Thymus (tissue), 11 donors: Measurements from ENCODE around the gene ESF1. TPM values are rescaled to one million over a fixed set of nuclear protein-coding genes. Genes with fewer than 3 reads are reported as not detected.
A peak's percentile ranks its signal among the peaks of the same experiment; 100 is the strongest.
"Not testable (repeated sequence)": the region's sequence is repeated elsewhere in the genome, so short reads cannot be mapped to it uniquely, and the experiment has no call there.

Experiments used
- DNase-seq, 9 donors: peaks; one replicate each; pipeline ENCODE4 v3.0.0-alpha.2; 2013; ENCODE audit warnings: low spot score in 9 of 9, low read depth in 6 of 9, missing footprints in 1 of 9
- H3K27ac ChIP-seq, 2 donors: one replicate each; pipeline ENCODE4 v1.5.1; 2013; ENCODE audit warnings: control low read depth in 1 of 2, low read depth in 1 of 2, low read length in 1 of 2, mild to moderate bottlenecking in 1 of 2, moderate library complexity in 1 of 2
- H3K27me3 ChIP-seq, 2 donors: one replicate each; pipeline ENCODE4 v1.5.1; 2013; ENCODE audit warnings: low read length in 1 of 2; ENCODE audit not compliant: control insufficient read depth in 2 of 2, insufficient read depth in 1 of 2
- H3K36me3 ChIP-seq, 2 donors: one replicate each; pipeline ENCODE4 v1.5.1; 2013; ENCODE audit warnings: low read length in 1 of 2, mild to moderate bottlenecking in 1 of 2, moderate library complexity in 1 of 2; ENCODE audit not compliant: control insufficient read depth in 2 of 2, insufficient read depth in 2 of 2
- H3K4me1 ChIP-seq, 2 donors: one replicate each; pipeline ENCODE4 v1.5.1; 2013; ENCODE audit warnings: low read length in 2 of 2; ENCODE audit not compliant: control insufficient read depth in 2 of 2, insufficient read depth in 2 of 2
- H3K4me3 ChIP-seq, 2 donors: one replicate each; pipeline ENCODE4 v1.5.1; 2013; ENCODE audit warnings: low read length in 2 of 2, control low read depth in 1 of 2, mild to moderate bottlenecking in 1 of 2
- H3K9me3 ChIP-seq, 2 donors: one replicate each; pipeline ENCODE4 v1.5.1; 2013; ENCODE audit warnings: low read length in 1 of 2, mild to moderate bottlenecking in 1 of 2; ENCODE audit not compliant: control insufficient read depth in 2 of 2, insufficient read depth in 1 of 2
- WGBS: extraction: QIAGEN DNeasy Blood & Tissue Kit; methylation state at CpG from one replicate; pipeline ENCODE4 v1.1.7; 2013; 5-methylcytosine and 5-hydroxymethylcytosine counted together
- polyA plus RNA-seq: library from polyadenylated mRNA; stranded (reverse); fragments of 200-250 nt; gene quantifications from one replicate; pipeline ENCODE4 v1.2.3, GENCODE V29; 2013
- total RNA-seq: library from RNA; stranded (reverse); fragments of 120-200 nt; gene quantifications from one replicate; pipeline ENCODE4 v1.2.4, GENCODE V29; 2013
- donor health status: healthy.

The ESF1 gene
- total and polyA plus RNA-seq, 2 donors: 12.0 to 15.2 TPM

DNA sequence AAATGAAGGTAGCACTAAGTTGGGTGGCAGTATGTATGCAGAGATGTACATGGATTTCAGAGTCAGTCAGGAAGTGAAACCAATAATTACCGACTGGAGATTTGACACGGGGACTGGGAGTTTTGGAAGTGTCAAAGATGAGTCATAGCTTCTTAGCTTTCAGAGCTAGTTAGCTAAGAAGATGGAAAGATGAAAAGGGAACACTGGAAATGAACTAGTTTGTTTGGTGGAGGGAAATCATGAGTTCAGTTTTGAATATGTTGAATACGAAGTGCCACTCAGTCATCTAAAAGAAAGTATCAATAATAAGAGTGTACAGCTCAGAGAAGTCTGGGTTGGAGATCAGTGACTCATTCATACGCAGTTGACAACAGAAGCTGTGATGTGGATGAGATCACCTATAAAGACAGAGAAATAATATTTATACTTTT, 7.5 kb downstream of the ESF1 start:
- H3K36me3 ChIP-seq: peaks cover 3 to 51% of the 10 kb centered on the region in 2 donors
- no peaks in the 10 kb centered on the region for H3K9me3 ChIP-seq
- no peak for DNase-seq
- H3K27ac ChIP-seq: no peak overlapping the region
- 92% methylated on average over 4 of the region's 4 CpGs for WGBS
- H3K27me3 ChIP-seq: no peaks in the 10 kb centered on the region
- no peaks in the 10 kb centered on the region for H3K4me1 ChIP-seq
- no peak overlapping the region for H3K4me3 ChIP-seq

DNA sequence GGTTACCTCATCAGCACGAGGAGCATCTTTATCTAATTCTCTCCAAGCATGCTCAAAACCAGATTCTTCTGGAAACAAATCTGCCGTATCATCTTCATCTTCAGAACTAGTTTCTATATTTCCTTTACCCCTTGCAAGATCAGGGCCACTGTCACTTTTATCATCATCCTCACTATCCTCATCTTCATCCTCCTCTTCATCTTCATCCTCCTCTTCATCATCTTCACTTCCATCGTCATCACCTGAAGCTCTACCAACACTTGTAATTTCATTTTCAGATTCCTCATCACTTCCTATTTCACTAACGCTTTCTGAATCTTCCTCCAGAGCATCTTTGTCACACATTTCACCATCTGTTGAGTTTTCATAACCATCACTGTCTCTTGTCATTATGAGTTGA, 8.9 kb downstream of the ESF1 start:
- H3K9me3 ChIP-seq: no peaks in the 10 kb centered on the region
- no peaks in the 10 kb centered on the region for H3K27me3 ChIP-seq
- H3K4me3 ChIP-seq: no peak overlapping the region
- H3K4me1 ChIP-seq: no peaks in the 10 kb centered on the region
- DNase-seq: no peak
- WGBS: 95% methylated on average over 4 of the region's 4 CpGs
- peaks cover 0 to 44% of the 10 kb centered on the region in 2 donors for H3K36me3 ChIP-seq
- no peak overlapping the region for H3K27ac ChIP-seq

DNA sequence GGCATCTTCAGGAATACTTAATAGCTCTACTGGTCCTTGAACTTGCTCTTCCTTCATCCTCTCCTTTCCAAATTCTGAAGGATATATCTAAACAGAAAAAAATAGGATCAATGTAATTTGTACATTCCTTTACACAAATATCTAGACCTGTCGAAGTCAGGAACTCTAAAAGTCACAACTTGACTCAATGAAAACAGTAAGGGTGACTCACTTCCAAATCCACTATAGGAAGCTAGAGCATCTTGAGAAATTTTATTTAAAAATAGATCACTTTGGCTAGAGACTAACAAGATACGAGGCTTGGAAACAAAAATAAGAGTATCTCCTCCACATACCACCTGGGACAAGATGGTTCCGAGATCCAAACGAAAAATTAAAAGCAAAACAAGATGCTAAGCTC, 12.2 kb downstream of the ESF1 start:
- Histone ChIP-seq H3K27me3 (no peaks in the 10 kb centered on the region), H3K27ac (no peak overlapping the region), H3K36me3 (peaks cover 14 to 49% of the 10 kb centered on the region in 2 donors), H3K4me3 (no peak overlapping the region), H3K9me3 (no peaks in the 10 kb centered on the region), H3K4me1 (peaks cover 0 to 3% of the 10 kb centered on the region in 2 donors)
- WGBS: 96% methylated on average over 4 of the region's 4 CpGs
- no peak for DNase-seq

DNA sequence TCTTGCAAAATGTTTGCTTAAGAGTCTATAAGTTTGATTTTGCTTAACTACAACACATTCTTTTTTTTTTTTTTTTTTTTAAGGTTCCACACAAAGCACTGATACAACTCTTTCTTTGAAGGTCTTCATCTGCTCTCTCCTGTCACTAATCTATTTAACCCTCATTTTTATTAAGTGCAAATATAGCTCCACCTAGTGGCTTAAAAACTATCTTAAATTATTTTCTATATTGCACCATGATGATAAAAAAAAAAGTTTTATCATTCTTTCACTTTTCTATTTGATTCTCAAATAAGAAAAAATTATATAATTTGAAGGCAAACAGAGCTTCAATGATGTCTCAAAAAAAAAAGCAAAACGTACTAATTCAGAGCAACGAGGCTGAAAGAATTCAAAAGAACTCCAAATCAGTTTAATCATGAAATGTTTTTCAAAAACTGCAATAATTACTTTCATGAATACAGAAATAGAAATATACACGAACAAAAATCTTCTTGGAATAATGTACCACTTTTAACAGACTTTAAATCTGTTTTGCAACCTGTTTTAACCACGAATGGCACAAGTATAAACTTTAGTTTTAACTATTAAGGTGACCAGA, 12.8 kb downstream of the ESF1 start:
- WGBS: 74% methylated on average over 4 of the region's 4 CpGs
- H3K27ac ChIP-seq: no peak overlapping the region
- H3K27me3 ChIP-seq: no peaks in the 10 kb centered on the region
- peaks cover 0 to 3% of the 10 kb centered on the region in 2 donors for H3K4me1 ChIP-seq
- no peak overlapping the region for H3K4me3 ChIP-seq
- peaks cover 14 to 49% of the 10 kb centered on the region in 2 donors for H3K36me3 ChIP-seq
- peak in 4 of 9 donors; percentile 2 to 48 (median 8) for DNase-seq
- no peaks in the 10 kb centered on the region for H3K9me3 ChIP-seq

DNA sequence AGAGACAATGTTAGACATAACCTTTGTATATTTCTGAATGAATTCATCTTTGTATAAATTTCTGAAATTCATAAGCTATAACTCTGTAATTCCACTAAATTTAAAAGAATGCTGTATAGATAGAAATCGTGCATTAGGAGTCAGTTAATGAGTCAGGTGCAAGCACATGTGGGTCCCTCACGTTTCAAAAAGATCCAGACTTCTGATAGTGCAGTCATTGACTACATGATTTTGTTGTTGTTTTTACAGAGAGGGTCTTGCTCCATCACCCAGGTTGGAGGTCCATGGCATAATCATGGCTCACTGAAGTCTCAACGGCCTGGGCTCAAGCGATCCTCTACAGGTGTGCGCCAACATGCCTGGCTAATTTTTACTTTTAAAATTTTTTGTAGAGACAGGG, 14.6 kb downstream of the ESF1 start:
- Histone ChIP-seq H3K9me3 (no peaks in the 10 kb centered on the region), H3K4me3 (no peak overlapping the region), H3K27me3 (no peaks in the 10 kb centered on the region), H3K36me3 (peaks cover 18 to 52% of the 10 kb centered on the region in 2 donors), H3K27ac (no peak overlapping the region), H3K4me1 (peaks cover 0 to 3% of the 10 kb centered on the region in 2 donors)
- DNase-seq: no peak
- 87% methylated on average over 5 of the region's 5 CpGs for WGBS

DNA sequence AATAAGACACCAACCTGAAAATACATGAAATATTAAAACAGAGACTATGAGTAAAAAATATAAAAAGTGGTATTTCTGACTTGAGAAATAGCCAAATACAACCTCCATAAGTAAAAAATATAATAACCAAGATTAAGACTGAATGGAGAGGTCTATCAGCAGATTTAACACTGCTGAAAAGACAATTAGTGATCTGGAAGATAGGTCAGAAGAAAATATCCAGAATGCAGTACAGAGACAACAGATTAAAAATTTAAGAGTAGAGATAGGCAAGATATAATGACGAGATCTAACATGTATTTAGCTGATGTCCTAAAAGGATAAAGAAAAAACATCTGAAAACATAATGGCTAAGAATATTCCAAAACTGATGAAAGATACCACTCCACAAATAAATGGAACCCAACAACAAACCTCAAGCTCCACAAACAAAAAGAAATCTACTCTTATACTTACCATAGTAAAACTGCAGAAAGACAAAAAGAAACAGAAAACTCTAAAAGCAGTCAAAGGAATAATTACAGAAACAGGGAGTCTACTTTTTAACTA, 18.8 kb downstream of the ESF1 start:
- Histone ChIP-seq H3K27me3 (no peaks in the 10 kb centered on the region), H3K36me3 (peaks cover 27 to 38% of the 10 kb centered on the region in 2 donors), H3K4me1 (peaks cover 0 to 3% of the 10 kb centered on the region in 2 donors), H3K27ac (no peak overlapping the region), H3K9me3 (no peaks in the 10 kb centered on the region), H3K4me3 (no peak overlapping the region)
- 98% methylated on average over 1 of the region's 1 CpG for WGBS
- no peak for DNase-seq

DNA sequence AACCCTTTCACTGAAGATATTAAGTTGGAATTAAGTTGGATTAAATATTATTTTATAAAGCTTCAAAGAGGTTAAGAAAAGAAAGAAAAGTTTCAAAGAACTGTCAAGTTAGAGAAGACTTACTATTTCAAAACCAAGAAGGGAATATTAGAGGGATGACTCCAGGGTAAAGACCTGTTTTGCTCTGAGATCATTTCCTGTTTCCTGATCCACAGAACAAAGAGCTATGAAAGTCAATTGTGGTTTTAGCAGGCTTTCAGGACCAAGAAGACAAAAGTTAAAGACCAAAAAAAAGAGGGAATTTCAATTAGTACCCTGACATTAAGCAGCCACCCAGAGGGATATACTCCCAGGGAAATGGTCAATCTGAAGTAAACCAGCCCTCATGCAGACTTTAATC, 19.4 kb downstream of the ESF1 start:
- H3K36me3 ChIP-seq: peaks cover 26 to 32% of the 10 kb centered on the region in 2 donors
- H3K4me3 ChIP-seq: no peak overlapping the region
- DNase-seq: no peak
- H3K27me3 ChIP-seq: no peaks in the 10 kb centered on the region
- H3K27ac ChIP-seq: no peak overlapping the region
- H3K4me1 ChIP-seq: peaks cover 0 to 2% of the 10 kb centered on the region in 2 donors
- H3K9me3 ChIP-seq: no peaks in the 10 kb centered on the region

DNA sequence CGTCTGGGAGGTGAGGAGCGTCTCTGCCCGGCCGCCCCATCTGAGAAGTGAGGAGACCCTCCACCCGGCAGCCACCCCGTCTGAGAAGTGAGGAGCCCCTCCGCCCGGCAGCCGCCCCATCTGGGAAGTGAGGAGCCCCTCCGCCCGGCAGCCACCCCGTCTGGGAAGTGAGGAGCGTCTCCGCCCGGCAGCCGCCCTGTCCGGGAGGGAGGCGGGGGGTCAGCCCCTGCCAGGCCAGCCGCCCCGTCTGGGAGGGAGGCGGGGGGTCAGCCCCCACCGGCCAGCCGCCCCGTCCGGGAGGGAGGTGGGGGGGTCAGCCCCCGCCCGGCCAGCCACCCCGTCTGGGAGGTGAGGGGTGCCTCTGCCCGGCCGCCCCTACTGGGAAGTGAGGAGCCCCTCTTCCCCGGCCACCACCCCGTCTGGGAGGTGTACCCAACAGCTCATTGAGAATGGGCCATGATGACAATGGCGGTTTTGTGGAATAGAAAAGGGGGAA, 24.2 kb downstream of the ESF1 start:
- not testable (repeated sequence) for H3K27me3 ChIP-seq, DNase-seq, H3K9me3 ChIP-seq, H3K27ac ChIP-seq, H3K4me3 ChIP-seq, H3K4me1 ChIP-seq
- WGBS: 98% methylated on average over 33 of the region's 33 CpGs
- H3K36me3 ChIP-seq: peaks cover 10 to 14% of the 10 kb centered on the region in 2 donors

DNA sequence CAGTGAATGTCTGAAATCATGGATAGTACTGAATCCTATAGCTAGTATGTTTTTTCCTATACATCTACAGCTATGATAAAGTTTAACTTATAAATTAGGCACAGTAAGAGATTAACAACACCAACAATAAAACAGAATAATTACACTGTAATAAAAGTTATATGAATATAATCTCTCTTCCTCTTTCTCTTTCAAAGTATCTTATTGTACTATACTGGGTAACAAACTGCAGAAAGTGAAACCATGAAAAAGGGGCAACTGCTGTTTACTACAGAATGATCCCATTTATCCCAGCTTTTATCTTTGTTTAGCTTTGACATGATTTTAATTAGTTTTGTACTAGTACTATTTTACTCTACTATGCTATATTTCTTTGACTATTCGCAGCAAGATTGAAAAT, 25.8 kb downstream of the ESF1 start:
- Histone ChIP-seq H3K27ac (no peak overlapping the region), H3K4me1 (no peaks in the 10 kb centered on the region), H3K27me3 (no peaks in the 10 kb centered on the region), H3K36me3 (peaks cover 0 to 17% of the 10 kb centered on the region in 2 donors), H3K9me3 (no peaks in the 10 kb centered on the region), H3K4me3 (no peak overlapping the region)
- 100% methylated on average over 1 of the region's 1 CpG for WGBS
- DNase-seq: no peak
